A673 (cell line): Measurements from ENCODE around the gene SEMA5A.

Experiments
- CTCF ChIP-seq: fragments of 300-800, 200-600 bp; sonication (generic); conservative IDR thresholded peaks from 2 replicates; pipeline ENCODE4 v1.5.1; 2017; ENCODE audit warnings: low read depth, mild to moderate bottlenecking, antibody characterized with exemption, low read length, moderate library complexity, mixed read lengths
- EZH2 ChIP-seq: fragments of 200-600 bp; sonication (generic); IDR thresholded peaks from 2 replicates; pipeline ENCODE4 v1.6.1; 2017; ENCODE audit warnings: borderline replicate concordance, low read depth, mild to moderate bottlenecking, mixed read lengths, antibody characterized with exemption, low read length; ENCODE audit not compliant: poor library complexity, severe bottlenecking

- no peak for TF ChIP-seq EZH2
- no peak for TF ChIP-seq CTCF
These were observed 66.5 kb downstream of the SEMA5A start for GRCh38 chr5:9479361-9479760.
